A673 (cell line): ENCODE results near the gene SUFU.

Experiments
- CTCF ChIP-seq: fragments of 300-800, 200-600 bp; sonication (generic); conservative IDR thresholded peaks from 2 replicates; pipeline ENCODE4 v1.5.1; 2017; ENCODE audit warnings: low read depth, mild to moderate bottlenecking, antibody characterized with exemption, low read length, moderate library complexity, mixed read lengths
- EZH2 ChIP-seq: fragments of 200-600 bp; sonication (generic); IDR thresholded peaks from 2 replicates; pipeline ENCODE4 v1.6.1; 2017; ENCODE audit warnings: borderline replicate concordance, low read depth, mild to moderate bottlenecking, mixed read lengths, antibody characterized with exemption, low read length; ENCODE audit not compliant: poor library complexity, severe bottlenecking

- no peak for TF ChIP-seq EZH2
- TF ChIP-seq CTCF: no peak
Measured at GRCh38 chr10:102620138-102620590, 116.4 kb downstream of the SUFU start.
